Colon (tissue), 2 donors: Measurements from ENCODE around the gene MESD.

Experiments
- FAIRE-seq: peaks from 2 replicates; lab custom pipeline; 2012; peaks lifted over from hg19 to GRCh38; lab: Jason Lieb, UNC
- donor health status: control.
- donor health status: control.

MESD gene

GRCh38 chr15:80934761-80935221, 54.8 kb downstream of the MESD start:
- FAIRE-seq, result no peak

- FAIRE-seq, result no peak
Measured at GRCh38 chr15:80932989-80933388, 56.6 kb downstream of the MESD start.

- no peak for FAIRE-seq
Measured at GRCh38 chr15:80932513-80932815, 57.2 kb downstream of the MESD start.

GRCh38 chr15:80931721-80932512, 57.7 kb downstream of the MESD start:
- FAIRE-seq, result no peak

DNA sequence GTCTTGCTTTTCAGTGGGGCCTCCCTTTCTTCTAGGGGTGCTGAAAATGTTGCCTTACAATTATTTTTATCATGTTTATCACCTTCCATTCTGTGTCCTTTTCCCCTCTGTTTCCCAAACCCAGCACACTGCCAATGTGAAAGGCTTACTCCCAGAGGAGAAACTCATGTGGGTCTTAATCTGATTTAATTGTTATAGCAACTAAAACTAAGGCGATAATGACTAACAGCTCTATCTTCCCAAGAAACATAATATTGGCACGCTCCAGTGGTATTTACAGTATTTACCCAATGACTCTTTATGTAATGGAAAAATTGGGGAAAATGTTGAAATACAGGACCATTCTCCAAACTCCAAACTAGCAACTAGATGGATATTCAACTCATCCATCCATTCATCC, 58.4 kb downstream of the MESD start:
- no peak for FAIRE-seq

DNA sequence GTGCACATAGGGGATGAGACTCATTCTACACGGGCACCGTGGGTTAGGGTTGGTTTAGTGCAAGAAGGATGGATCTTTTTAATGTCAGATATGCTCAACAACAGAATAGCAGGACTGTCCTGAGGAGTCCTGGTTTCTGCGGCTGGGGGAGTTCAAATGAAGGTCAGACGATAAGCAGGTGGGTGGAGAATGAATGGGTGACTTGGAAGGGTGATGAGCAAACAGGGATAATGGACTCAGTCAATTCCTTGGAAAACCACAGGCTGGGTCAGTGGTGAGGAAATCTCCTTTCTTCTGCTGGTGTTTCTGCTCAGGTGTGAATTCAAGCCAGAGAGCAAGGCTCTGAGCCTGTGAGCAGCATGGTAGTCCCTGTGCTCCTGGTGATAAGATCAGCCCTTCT, 59.9 kb downstream of the MESD start:
- no peak for FAIRE-seq

- no peak for FAIRE-seq
Measured at GRCh38 chr15:80929225-80929624, 60.4 kb downstream of the MESD start.

GRCh38 chr15:80926126-80926525, 63.5 kb downstream of the MESD start:
- no peak for FAIRE-seq

DNA sequence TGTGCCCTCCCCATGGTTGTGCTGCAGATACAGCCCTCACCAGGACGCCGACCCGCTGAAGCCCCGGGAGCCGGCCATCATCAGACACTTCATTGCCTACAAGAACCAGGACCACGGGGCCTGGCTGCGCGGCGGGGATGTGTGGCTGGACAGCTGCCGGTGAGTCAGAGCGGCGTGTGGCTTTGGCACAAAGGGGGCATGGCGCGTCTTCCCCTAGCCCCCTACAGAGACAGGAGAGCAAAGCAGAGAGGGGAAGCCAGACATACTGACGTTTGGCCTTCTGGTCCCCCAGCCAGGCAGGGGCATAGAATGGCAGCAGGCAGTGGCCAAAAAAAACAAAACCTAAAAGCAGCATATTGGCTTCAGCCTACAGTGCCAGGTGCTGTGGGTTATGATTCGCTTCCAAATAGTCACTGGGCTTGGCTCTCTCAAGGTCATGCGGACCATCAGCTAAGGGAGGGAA, 64.0 kb downstream of the MESD start:
- FAIRE-seq, result no peak

DNA sequence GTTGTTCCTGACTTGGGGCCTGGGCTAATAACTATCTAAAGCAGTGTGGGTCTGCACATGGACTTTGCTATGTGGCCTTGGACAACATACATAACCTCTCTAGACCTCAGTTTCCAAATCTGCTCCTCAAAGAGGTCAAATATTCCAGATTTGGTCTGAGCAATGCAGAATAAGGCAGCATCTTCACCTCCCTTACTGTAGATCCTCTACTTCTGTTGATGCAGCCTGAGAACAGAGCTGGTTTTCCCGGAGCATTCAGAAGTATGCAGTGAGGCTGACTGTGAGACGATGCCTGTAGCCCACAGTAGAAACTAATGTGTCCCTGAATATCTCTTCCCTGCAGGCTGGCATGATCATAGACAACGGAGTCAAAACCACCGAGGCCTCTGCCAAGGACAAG, 65.3 kb downstream of the MESD start:
- no peak for FAIRE-seq

DNA sequence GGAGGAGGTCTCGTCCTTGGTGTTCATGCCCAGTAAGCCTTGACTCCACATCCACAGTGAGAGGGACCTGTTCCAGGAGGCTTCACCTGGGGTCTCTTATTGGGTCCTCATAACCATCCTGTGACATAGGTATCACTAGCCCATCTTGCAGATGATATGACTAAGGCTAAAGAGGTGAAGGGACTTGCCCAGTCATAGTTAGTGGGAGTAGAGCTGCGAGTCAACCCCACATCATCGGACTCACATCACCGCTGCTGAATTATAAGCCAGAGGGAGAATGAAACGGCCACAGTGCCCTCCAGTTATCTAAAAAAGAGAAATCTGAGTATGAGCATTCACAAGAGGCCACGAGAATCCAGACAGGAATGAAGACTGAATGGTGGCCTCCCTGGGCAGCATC, 66.0 kb downstream of the MESD start:
- FAIRE-seq, result no peak

- FAIRE-seq, result no peak
Measured at GRCh38 chr15:80921736-80922410, 67.7 kb downstream of the MESD start.

DNA sequence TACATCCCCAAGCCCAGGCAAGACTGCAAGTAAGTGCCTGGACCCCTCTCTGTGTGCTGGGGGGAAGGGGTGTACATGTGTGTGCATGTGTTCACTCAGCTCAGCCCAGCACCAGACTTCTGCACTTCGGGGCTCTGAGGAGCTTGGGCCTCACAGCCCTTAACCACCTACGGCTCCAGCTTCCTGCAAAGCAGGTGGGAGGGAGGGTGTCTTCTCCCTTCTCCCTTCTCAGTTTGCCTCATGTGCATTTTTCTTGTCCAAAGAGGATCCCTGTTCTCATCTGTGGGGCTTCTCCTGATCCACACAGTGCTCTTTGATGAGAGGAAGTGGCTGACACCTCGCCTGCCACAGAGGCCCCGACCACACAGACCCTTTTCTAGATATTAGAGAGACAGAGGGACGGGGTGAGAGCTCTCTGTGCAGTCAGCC, 69.3 kb downstream of the MESD start:
- no peak for FAIRE-seq

- FAIRE-seq, result no peak
Measured at GRCh38 chr15:80918196-80918783, 71.3 kb downstream of the MESD start.

DNA sequence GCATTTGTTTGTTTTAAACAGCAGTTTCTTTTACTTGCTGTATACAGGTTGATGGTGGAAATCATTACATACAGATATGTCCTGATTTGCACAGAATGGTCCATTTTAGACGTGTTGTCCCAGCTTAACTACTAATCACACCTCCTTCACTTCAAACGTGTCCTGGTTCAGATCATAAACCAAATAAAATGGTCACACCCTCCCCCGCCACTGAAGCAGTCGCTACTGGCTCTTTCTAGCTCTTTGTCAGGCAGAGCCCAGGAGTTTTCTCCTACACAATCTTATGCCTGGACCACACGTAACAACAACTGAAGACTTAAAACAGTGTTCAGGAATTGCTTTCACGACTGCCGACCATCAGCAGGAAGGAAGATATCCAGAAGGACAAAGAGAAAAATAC, 73.6 kb downstream of the MESD start:
- no peak for FAIRE-seq

DNA sequence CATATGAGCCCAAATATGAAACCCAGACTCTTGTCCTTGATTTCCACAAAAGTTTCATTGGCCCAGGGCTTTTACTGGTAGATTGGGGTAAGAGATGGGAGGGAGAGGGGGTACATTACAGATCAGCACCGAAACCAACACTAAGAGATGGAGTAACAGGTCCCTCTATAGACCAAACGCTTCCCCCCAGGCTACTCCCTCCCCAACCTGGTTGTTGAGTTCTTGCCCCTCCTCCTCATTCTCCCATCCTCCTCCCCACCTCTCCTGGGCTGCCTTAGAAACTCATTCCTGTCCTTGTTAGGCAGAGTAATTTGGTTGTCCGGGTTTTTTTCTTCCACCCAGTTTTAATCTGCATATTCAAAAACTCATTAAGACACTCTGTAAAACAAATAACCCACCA, 74.1 kb downstream of the MESD start:
- no peak for FAIRE-seq

GRCh38 chr15:80913541-80913940, 76.1 kb downstream of the MESD start:
- no peak for FAIRE-seq

GRCh38 chr15:80912673-80913072, 76.9 kb downstream of the MESD start:
- FAIRE-seq, result no peak

GRCh38 chr15:80911821-80912220, 77.8 kb downstream of the MESD start:
- FAIRE-seq, result no peak

GRCh38 chr15:80906159-80906766, 83.4 kb downstream of the MESD start:
- FAIRE-seq, result no peak

GRCh38 chr15:80904998-80905397, 84.6 kb downstream of the MESD start:
- no peak for FAIRE-seq

- FAIRE-seq, result no peak
Measured at GRCh38 chr15:80902298-80902801, 87.3 kb downstream of the MESD start.

- no peak for FAIRE-seq
Measured at GRCh38 chr15:80898040-80898439, 91.6 kb downstream of the MESD start.
